HEK293 (cell line): ENCODE data around the gene MTR.
A peak's percentile ranks its signal among the peaks of the same experiment; 100 is the strongest.

ENCODE experiments used
- CTCF ChIA-PET: fragments of 350-600 bp; formaldehyde crosslinking; extraction: SDS; loops from one replicate; lab custom pipeline; 2021; ENCODE audit warnings: antibody characterized with exemption; lab: Yijun Ruan, JAX
- POLR2A ChIA-PET: fragments of 300-600 bp; formaldehyde crosslinking; extraction: SDS; loops from one replicate; lab custom pipeline; 2020; ENCODE audit warnings: antibody characterized with exemption, inconsistent platforms; lab: Yijun Ruan, JAX
- H3K27ac ChIP-seq: fragments of 200-500 bp; sonication (Bioruptor generic); 2 replicates; pipeline ENCODE4 v1.5.1; 2014; ENCODE audit warnings: low read depth, low read length, control low read depth, inconsistent platforms; ENCODE audit errors: extremely low read depth
- H3K36me3 ChIP-seq, 2 experiments: fragments of 200-500 bp in 1 of 2; sonication (Bioruptor generic) in 1 of 2; 1 replicate in 1 of 2; 2 replicates in 1 of 2; pipeline ENCODE4 v1.5.1; 2014 to 2017; ENCODE audit warnings: inconsistent platforms in 2 of 2, low read length in 2 of 2; ENCODE audit not compliant: control insufficient read depth in 2 of 2, insufficient read depth in 1 of 2
- H3K4me1 ChIP-seq: fragments of 200-500 bp; sonication (Bioruptor generic); 2 replicates; pipeline ENCODE4 v1.5.1; 2014; ENCODE audit warnings: mild to moderate bottlenecking, low read length, inconsistent platforms; ENCODE audit not compliant: control insufficient read depth, insufficient read depth
- H3K4me3 ChIP-seq: 2 replicates; pipeline ENCODE4 v1.5.1; 2011; ENCODE audit warnings: low read depth, mild to moderate bottlenecking, control low read depth, low read length, moderate library complexity
- H3K9me3 ChIP-seq: fragments of 200-500 bp; sonication (Bioruptor generic); 2 replicates; pipeline ENCODE4 v1.5.1; 2014; ENCODE audit warnings: low read depth, low read length, inconsistent platforms; ENCODE audit not compliant: control insufficient read depth, insufficient read depth
- EGR2 ChIP-seq: fragments of 450-650 bp; formaldehyde crosslinking; IDR thresholded peaks from 2 replicates; pipeline ENCODE4 v1.5.1; 2016; ENCODE audit warnings: low read depth, missing biosample characterization, missing genetic modification characterization
- KLF1 ChIP-seq: fragments of 450-650 bp; formaldehyde crosslinking; IDR thresholded peaks from 2 replicates; pipeline ENCODE4 v1.5.1; 2016; ENCODE audit warnings: missing biosample characterization, missing genetic modification characterization
- KLF7 ChIP-seq: fragments of 450-650 bp; formaldehyde crosslinking; IDR thresholded peaks from 2 replicates; pipeline ENCODE4 v1.5.1; 2016; ENCODE audit warnings: missing biosample characterization, missing genetic modification characterization, borderline replicate concordance
- ZBTB1 ChIP-seq: fragments of 450-650 bp; formaldehyde crosslinking; IDR thresholded peaks from 2 replicates; pipeline ENCODE4 v1.5.1; 2016; ENCODE audit warnings: missing biosample characterization, missing genetic modification characterization
- ZBTB7A ChIP-seq: fragments of 450-650 bp; formaldehyde crosslinking; IDR thresholded peaks from 2 replicates; pipeline ENCODE4 v1.5.1; 2016; ENCODE audit warnings: low read depth, missing biosample characterization, missing genetic modification characterization
- ZFHX2 ChIP-seq: fragments of 450-650 bp; formaldehyde crosslinking; conservative IDR thresholded peaks from 2 replicates; pipeline ENCODE4 v1.5.1; 2016; ENCODE audit warnings: missing biosample characterization, missing genetic modification characterization
- ZFP37 ChIP-seq: fragments of 450-650 bp; formaldehyde crosslinking; IDR thresholded peaks from 2 replicates; pipeline ENCODE4 v1.5.1; 2016; ENCODE audit warnings: missing biosample characterization, missing genetic modification characterization
- ZNF10 ChIP-seq: fragments of 450-650 bp; formaldehyde crosslinking; IDR thresholded peaks from 2 replicates; pipeline ENCODE4 v1.5.1; 2017; ENCODE audit warnings: missing biosample characterization, missing genetic modification characterization
- ZNF169 ChIP-seq: fragments of 450-650 bp; formaldehyde crosslinking; IDR thresholded peaks from 2 replicates; pipeline ENCODE4 v1.5.1; 2016; ENCODE audit warnings: missing biosample characterization, missing genetic modification characterization
- ZNF174 ChIP-seq: fragments of 450-650 bp; formaldehyde crosslinking; IDR thresholded peaks from 2 replicates; pipeline ENCODE4 v1.5.0; 2017; ENCODE audit warnings: missing biosample characterization, mild to moderate bottlenecking, missing genetic modification characterization
- ZNF292 ChIP-seq: fragments of 450-650 bp; formaldehyde crosslinking; IDR thresholded peaks from 2 replicates; pipeline ENCODE4 v1.5.1; 2016; ENCODE audit warnings: low read depth, missing biosample characterization, missing genetic modification characterization, borderline replicate concordance
- ZNF561 ChIP-seq: fragments of 450-650 bp; IDR thresholded peaks from 2 replicates; pipeline ENCODE4 v1.5.1; 2018; ENCODE audit warnings: missing biosample characterization, missing genetic modification characterization, borderline replicate concordance
- ZNF626 ChIP-seq: fragments of 450-650 bp; sonication (Bioruptor Pico); formaldehyde crosslinking; IDR thresholded peaks from 2 replicates; pipeline ENCODE4 v1.5.1; 2018; ENCODE audit warnings: missing biosample characterization, missing genetic modification characterization, inconsistent platforms
- ZNF707 ChIP-seq: fragments of 450-650 bp; formaldehyde crosslinking; IDR thresholded peaks from 2 replicates; pipeline ENCODE4 v1.5.1; 2016; ENCODE audit warnings: missing biosample characterization, missing genetic modification characterization
- ZSCAN18 ChIP-seq: fragments of 450-650 bp; formaldehyde crosslinking; IDR thresholded peaks from 2 replicates; pipeline ENCODE4 v1.5.1; 2016; ENCODE audit warnings: missing biosample characterization, missing genetic modification characterization
- TF ChIP-seq, protein P1 (sequence below): fragments of 450-650 bp; formaldehyde crosslinking; IDR thresholded peaks from 2 replicates; pipeline ENCODE4 v1.5.0; 2017; ENCODE audit warnings: missing biosample characterization, missing genetic modification characterization, borderline replicate concordance
- TF ChIP-seq, protein P2 (sequence below): fragments of 450-650 bp; formaldehyde crosslinking; IDR thresholded peaks from 2 replicates; pipeline ENCODE4 v1.5.1; 2016; ENCODE audit warnings: missing biosample characterization, missing genetic modification characterization
- TF ChIP-seq, protein P3 (sequence below): fragments of 450-650 bp; formaldehyde crosslinking; IDR thresholded peaks from 2 replicates; pipeline ENCODE4 v1.5.1; 2016; ENCODE audit warnings: missing biosample characterization, missing genetic modification characterization
- TF ChIP-seq, protein P4 (sequence below): fragments of 450-650 bp; formaldehyde crosslinking; IDR thresholded peaks from 2 replicates; pipeline ENCODE4 v1.5.1; 2016; ENCODE audit warnings: missing biosample characterization, missing genetic modification characterization, low read depth

The MTR gene

DNA sequence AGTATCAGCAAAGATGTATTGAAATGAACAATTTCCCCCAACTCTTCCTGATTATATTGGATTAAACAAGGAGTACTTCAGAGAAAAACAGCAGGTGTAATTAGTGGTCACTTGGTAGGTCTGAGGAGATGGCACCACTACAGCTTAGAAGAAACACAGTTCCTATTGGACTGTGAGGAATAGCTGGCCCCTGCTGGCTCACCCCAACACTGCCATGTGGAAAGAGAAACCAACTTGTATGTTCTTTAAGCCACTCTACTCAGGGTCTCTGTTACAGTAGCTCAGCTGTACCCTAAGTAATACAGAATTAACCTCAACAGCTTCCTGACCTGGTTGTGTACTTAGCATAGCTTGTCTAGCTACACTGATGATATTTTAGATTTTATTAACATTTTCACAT lies 26.5 kb upstream of the MTR start (continued):
- TF ChIP-seq ZNF561 (tag by site-specific recombination) (no peak), ZNF626 (tag by site-specific recombination) (no peak), ZBTB1 (tag by site-specific recombination) (no peak), ZNF292 (tag by site-specific recombination) (no peak)

DNA sequence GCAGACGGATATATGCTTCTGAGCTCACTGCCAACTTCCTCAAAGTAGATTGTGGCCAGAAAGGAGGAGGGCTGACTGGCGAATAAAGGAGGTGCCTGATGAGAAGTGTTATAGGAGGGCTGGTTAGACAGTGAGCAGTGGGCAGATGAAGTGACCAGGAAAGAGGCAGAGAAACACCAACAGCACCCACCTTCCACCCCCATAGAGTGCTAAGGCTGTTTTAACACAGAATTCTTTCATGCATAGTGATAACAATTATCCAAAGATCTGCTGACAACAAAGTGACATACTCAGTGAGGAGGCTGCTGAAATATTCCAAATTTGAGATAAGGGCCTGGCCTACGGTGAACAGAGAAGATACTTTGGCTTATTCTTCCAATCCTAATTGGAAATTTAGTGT lies 21.2 kb upstream of the MTR start:
- 0 out of 2 replicates have a peak, but pooled peaks cover 2% of the 10 kb centered on the region for H3K4me1 ChIP-seq
- POLR2A ChIA-PET: interaction anchor here (1.0 kb wide), 1 partner anchor 21 kb away, joined by 3 read pairs; the partner anchor contains the start of gene MTR
- no peaks in the 10 kb centered on the region for H3K9me3 ChIP-seq
- H3K27ac ChIP-seq: no peak overlapping the region
- TF ChIP-seq ZFHX2 (tag by site-specific recombination) (peak; percentile 64), ZBTB7A (tag by site-specific recombination) (no peak), KLF1 (tag by site-specific recombination) (no peak), ZNF169 (tag by site-specific recombination) (no peak), ZNF174 (tag by site-specific recombination) (no peak), ZFP37 (tag by site-specific recombination) (no peak), ZNF10 (no peak), ZSCAN18 (no peak), EGR2 (tag by site-specific recombination) (peak; percentile 78), ZNF707 (tag by site-specific recombination) (no peak), KLF7 (tag by site-specific recombination) (no peak)
- TF ChIP-seq, protein P1, sequence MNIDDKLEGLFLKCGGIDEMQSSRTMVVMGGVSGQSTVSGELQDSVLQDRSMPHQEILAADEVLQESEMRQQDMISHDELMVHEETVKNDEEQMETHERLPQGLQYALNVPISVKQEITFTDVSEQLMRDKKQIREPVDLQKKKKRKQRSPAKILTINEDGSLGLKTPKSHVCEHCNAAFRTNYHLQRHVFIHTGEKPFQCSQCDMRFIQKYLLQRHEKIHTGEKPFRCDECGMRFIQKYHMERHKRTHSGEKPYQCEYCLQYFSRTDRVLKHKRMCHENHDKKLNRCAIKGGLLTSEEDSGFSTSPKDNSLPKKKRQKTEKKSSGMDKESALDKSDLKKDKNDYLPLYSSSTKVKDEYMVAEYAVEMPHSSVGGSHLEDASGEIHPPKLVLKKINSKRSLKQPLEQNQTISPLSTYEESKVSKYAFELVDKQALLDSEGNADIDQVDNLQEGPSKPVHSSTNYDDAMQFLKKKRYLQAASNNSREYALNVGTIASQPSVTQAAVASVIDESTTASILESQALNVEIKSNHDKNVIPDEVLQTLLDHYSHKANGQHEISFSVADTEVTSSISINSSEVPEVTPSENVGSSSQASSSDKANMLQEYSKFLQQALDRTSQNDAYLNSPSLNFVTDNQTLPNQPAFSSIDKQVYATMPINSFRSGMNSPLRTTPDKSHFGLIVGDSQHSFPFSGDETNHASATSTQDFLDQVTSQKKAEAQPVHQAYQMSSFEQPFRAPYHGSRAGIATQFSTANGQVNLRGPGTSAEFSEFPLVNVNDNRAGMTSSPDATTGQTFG (tag by site-specific recombination): no peak
- TF ChIP-seq, protein P2, sequence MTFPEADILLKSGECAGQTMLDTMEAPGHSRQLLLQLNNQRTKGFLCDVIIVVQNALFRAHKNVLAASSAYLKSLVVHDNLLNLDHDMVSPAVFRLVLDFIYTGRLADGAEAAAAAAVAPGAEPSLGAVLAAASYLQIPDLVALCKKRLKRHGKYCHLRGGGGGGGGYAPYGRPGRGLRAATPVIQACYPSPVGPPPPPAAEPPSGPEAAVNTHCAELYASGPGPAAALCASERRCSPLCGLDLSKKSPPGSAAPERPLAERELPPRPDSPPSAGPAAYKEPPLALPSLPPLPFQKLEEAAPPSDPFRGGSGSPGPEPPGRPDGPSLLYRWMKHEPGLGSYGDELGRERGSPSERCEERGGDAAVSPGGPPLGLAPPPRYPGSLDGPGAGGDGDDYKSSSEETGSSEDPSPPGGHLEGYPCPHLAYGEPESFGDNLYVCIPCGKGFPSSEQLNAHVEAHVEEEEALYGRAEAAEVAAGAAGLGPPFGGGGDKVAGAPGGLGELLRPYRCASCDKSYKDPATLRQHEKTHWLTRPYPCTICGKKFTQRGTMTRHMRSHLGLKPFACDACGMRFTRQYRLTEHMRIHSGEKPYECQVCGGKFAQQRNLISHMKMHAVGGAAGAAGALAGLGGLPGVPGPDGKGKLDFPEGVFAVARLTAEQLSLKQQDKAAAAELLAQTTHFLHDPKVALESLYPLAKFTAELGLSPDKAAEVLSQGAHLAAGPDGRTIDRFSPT: no peak
- TF ChIP-seq, protein P3, sequence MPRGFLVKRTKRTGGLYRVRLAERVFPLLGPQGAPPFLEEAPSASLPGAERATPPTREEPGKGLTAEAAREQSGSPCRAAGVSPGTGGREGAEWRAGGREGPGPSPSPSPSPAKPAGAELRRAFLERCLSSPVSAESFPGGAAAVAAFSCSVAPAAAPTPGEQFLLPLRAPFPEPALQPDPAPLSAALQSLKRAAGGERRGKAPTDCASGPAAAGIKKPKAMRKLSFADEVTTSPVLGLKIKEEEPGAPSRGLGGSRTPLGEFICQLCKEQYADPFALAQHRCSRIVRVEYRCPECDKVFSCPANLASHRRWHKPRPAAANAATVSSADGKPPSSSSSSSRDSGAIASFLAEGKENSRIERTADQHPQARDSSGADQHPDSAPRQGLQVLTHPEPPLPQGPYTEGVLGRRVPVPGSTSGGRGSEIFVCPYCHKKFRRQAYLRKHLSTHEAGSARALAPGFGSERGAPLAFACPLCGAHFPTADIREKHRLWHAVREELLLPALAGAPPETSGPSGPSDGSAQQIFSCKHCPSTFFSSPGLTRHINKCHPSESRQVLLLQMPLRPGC (tag by site-specific recombination): no peak
- TF ChIP-seq, protein P4, sequence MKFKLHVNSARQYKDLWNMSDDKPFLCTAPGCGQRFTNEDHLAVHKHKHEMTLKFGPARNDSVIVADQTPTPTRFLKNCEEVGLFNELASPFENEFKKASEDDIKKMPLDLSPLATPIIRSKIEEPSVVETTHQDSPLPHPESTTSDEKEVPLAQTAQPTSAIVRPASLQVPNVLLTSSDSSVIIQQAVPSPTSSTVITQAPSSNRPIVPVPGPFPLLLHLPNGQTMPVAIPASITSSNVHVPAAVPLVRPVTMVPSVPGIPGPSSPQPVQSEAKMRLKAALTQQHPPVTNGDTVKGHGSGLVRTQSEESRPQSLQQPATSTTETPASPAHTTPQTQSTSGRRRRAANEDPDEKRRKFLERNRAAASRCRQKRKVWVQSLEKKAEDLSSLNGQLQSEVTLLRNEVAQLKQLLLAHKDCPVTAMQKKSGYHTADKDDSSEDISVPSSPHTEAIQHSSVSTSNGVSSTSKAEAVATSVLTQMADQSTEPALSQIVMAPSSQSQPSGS: no peak
- H3K36me3 ChIP-seq: no peaks in the 10 kb centered on the region
- CTCF ChIA-PET: interaction anchor here (0.6 to 1.8 kb wide), 6 partner anchors 8 to 195 kb away, joined by 3 to 9 read pairs (median 3); no protein-coding TSS in a partner anchor
- H3K4me3 ChIP-seq: no peak overlapping the region
